ENCODE measurements around the gene ITGA7.

Gene ITGA7

GRCh38 chr12:55647027-55647426 is 60.7 kb downstream of the ITGA7 start:
- Histone ChIP-seq H3K9me3 (ENCODE audit: insufficient read depth, low read depth, low read length) (0 out of 2 replicates have a peak, but pooled peaks cover 4% of the 10 kb centered on the region), H3K36me3 (ENCODE audit: insufficient read depth, low read length) (no peaks in the 10 kb centered on the region), H3K4me1 (ENCODE audit: insufficient read depth, low read length) (no peaks in the 10 kb centered on the region), H3K27me3 (ENCODE audit: insufficient read depth, low read length) (no peaks in the 10 kb centered on the region), H3K27ac (ENCODE audit: low read depth, low read length) (no peak overlapping the region), H3K4me3 (ENCODE audit: low read length) (no peak overlapping the region), H3K9ac (ENCODE audit: low read depth, low read length) (no peak overlapping the region)
- WGBS: 95% methylated on average over 5 of the region's 5 CpGs

GRCh38 chr12:55644591-55644990 is 63.1 kb downstream of the ITGA7 start:
- no peak overlapping the region for H3K27ac ChIP-seq (ENCODE audit: low read depth, low read length)
- H3K4me3 ChIP-seq (ENCODE audit: low read length): no peak overlapping the region
- 100% methylated on average over 1 of the region's 1 CpG for WGBS
- no peak overlapping the region for H3K9ac ChIP-seq (ENCODE audit: low read depth, low read length)
- 0 out of 2 replicates have a peak, but pooled peaks cover 4% of the 10 kb centered on the region for H3K9me3 ChIP-seq (ENCODE audit: insufficient read depth, low read depth, low read length)
- no peaks in the 10 kb centered on the region for H3K36me3 ChIP-seq (ENCODE audit: insufficient read depth, low read length)
- no peaks in the 10 kb centered on the region for H3K4me1 ChIP-seq (ENCODE audit: insufficient read depth, low read length)
- H3K27me3 ChIP-seq (ENCODE audit: insufficient read depth, low read length): no peaks in the 10 kb centered on the region

GRCh38 chr12:55642669-55643068 is 65.0 kb downstream of the ITGA7 start:
- H3K4me1 ChIP-seq (ENCODE audit: insufficient read depth, low read length): no peaks in the 10 kb centered on the region
- H3K27ac ChIP-seq (ENCODE audit: low read depth, low read length): no peak overlapping the region
- H3K4me3 ChIP-seq (ENCODE audit: low read length): no peak overlapping the region
- no peaks in the 10 kb centered on the region for H3K27me3 ChIP-seq (ENCODE audit: insufficient read depth, low read length)
- WGBS: 86% methylated on average over 7 of the region's 7 CpGs
- no peaks in the 10 kb centered on the region for H3K36me3 ChIP-seq (ENCODE audit: insufficient read depth, low read length)
- H3K9me3 ChIP-seq (ENCODE audit: insufficient read depth, low read depth, low read length): no peaks in the 10 kb centered on the region
- H3K9ac ChIP-seq (ENCODE audit: low read depth, low read length): no peak overlapping the region

GRCh38 chr12:55642267-55642666 is 65.4 kb downstream of the ITGA7 start:
- H3K27ac ChIP-seq (ENCODE audit: low read depth, low read length): no peak overlapping the region
- H3K4me3 ChIP-seq (ENCODE audit: low read length): no peak overlapping the region
- H3K4me1 ChIP-seq (ENCODE audit: insufficient read depth, low read length): no peaks in the 10 kb centered on the region
- H3K9ac ChIP-seq (ENCODE audit: low read depth, low read length): no peak overlapping the region
- no peaks in the 10 kb centered on the region for H3K27me3 ChIP-seq (ENCODE audit: insufficient read depth, low read length)
- H3K36me3 ChIP-seq (ENCODE audit: insufficient read depth, low read length): no peaks in the 10 kb centered on the region
- 41% methylated on average over 2 of the region's 2 CpGs for WGBS
- H3K9me3 ChIP-seq (ENCODE audit: insufficient read depth, low read depth, low read length): no peaks in the 10 kb centered on the region

GRCh38 chr12:55641595-55641994 is 66.1 kb downstream of the ITGA7 start:
- 78% methylated on average over 7 of the region's 7 CpGs for WGBS
- Histone ChIP-seq H3K27me3 (ENCODE audit: insufficient read depth, low read length) (no peaks in the 10 kb centered on the region), H3K36me3 (ENCODE audit: insufficient read depth, low read length) (no peaks in the 10 kb centered on the region), H3K4me3 (ENCODE audit: low read length) (no peak overlapping the region), H3K9ac (ENCODE audit: low read depth, low read length) (no peak overlapping the region), H3K4me1 (ENCODE audit: insufficient read depth, low read length) (no peaks in the 10 kb centered on the region), H3K27ac (ENCODE audit: low read depth, low read length) (no peak overlapping the region), H3K9me3 (ENCODE audit: insufficient read depth, low read depth, low read length) (no peaks in the 10 kb centered on the region)

GRCh38 chr12:55637467-55637866 is 70.2 kb downstream of the ITGA7 start:
- Histone ChIP-seq H3K27ac (ENCODE audit: low read depth, low read length) (no peak overlapping the region), H3K9me3 (ENCODE audit: insufficient read depth, low read depth, low read length) (no peaks in the 10 kb centered on the region), H3K36me3 (ENCODE audit: insufficient read depth, low read length) (no peaks in the 10 kb centered on the region), H3K9ac (ENCODE audit: low read depth, low read length) (no peak overlapping the region), H3K4me3 (ENCODE audit: low read length) (no peak overlapping the region), H3K4me1 (ENCODE audit: insufficient read depth, low read length) (no peaks in the 10 kb centered on the region), H3K27me3 (ENCODE audit: insufficient read depth, low read length) (no peaks in the 10 kb centered on the region)
- WGBS: 89% methylated on average over 15 of the region's 15 CpGs

GRCh38 chr12:55636853-55637252 is 70.9 kb downstream of the ITGA7 start, which contains the start of gene OR10P1:
OR10P1 (plus strand) TSS chr12:55636892; CDS start chr12:55636892, 0 bp downstream.
- no peak within 1 kb of the TSS for H3K27ac ChIP-seq (ENCODE audit: low read depth, low read length)
- no peak within 1 kb of the TSS for H3K4me3 ChIP-seq (ENCODE audit: low read length)

GRCh38 chr12:55636116-55636655 is 71.5 kb downstream of the ITGA7 start:
- no peaks in the 10 kb centered on the region for H3K9me3 ChIP-seq (ENCODE audit: insufficient read depth, low read depth, low read length)
- no peak overlapping the region for H3K4me3 ChIP-seq (ENCODE audit: low read length)
- no peaks in the 10 kb centered on the region for H3K27me3 ChIP-seq (ENCODE audit: insufficient read depth, low read length)
- no peaks in the 10 kb centered on the region for H3K36me3 ChIP-seq (ENCODE audit: insufficient read depth, low read length)
- H3K27ac ChIP-seq (ENCODE audit: low read depth, low read length): no peak overlapping the region
- no peaks in the 10 kb centered on the region for H3K4me1 ChIP-seq (ENCODE audit: insufficient read depth, low read length)
- 94% methylated on average over 6 of the region's 6 CpGs for WGBS
- no peak overlapping the region for H3K9ac ChIP-seq (ENCODE audit: low read depth, low read length)

More at GRCh38 chr12:55636853-55637252, 70.9 kb downstream of the ITGA7 start, which contains the start of gene OR10P1:
- no peak within 1 kb of the TSS for H3K9ac ChIP-seq (ENCODE audit: low read depth, low read length)
- H3K9me3 ChIP-seq (ENCODE audit: insufficient read depth, low read depth, low read length): no peaks in the 10 kb centered on the region
- H3K27me3 ChIP-seq (ENCODE audit: insufficient read depth, low read length): no peaks in the 10 kb centered on the region
- no peaks in the 10 kb centered on the region for H3K36me3 ChIP-seq (ENCODE audit: insufficient read depth, low read length)
- 83% methylated on average over 6 of the region's 6 CpGs for WGBS
- no peaks in the 10 kb centered on the region for H3K4me1 ChIP-seq (ENCODE audit: insufficient read depth, low read length)
